ENCODE data around the gene PPP1CA. TPM values are rescaled to one million over a fixed set of nuclear protein-coding genes. Genes with fewer than 3 reads are reported as not detected.

Gene PPP1CA
- total RNA-seq, 1 experiment from 2014 or later, result 384 TPM

DNA sequence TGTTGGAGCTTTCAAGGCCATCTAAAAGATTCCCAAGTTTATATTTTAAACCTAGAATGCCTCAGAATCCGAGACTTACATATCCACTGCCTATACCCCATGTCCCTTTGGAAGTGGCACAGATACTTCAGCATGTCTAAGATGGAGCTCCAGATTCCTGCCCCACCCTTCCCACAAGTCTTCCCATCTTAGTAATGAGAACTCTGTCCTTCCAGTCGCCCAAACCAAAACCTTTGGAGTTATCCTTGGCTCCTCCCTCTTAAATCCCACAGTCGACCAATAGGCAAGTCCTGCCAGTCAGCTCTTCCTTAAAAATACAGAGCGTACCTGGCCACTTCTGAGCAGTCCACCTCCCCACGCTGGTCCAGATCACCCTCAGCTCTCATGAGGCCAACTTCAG, 52.6 kb downstream of the PPP1CA start:
- peaks cover 35% of the 10 kb centered on the region for H3K4me1 Mint-ChIP-seq (ENCODE audit: low read depth, unreplicated experiment)
- Histone ChIP-seq H3K4me3 (ENCODE audit: low read depth, low read length) (no peak overlapping the region), H3K36me3 (ENCODE audit: control insufficient read depth, insufficient read depth, low read length) (no peaks in the 10 kb centered on the region), H3K4me1 (peaks cover 43% of the 10 kb centered on the region), H3K27me3 (replicated peaks; ENCODE audit: control insufficient read depth, insufficient read depth, low read length) (no peaks in the 10 kb centered on the region), H3K9me3 (no peaks in the 10 kb centered on the region)
- H3K27ac Mint-ChIP-seq (ENCODE audit: unreplicated experiment), result peak overlapping the region; percentile 28
- intact Hi-C loops (cut with micrococcal nuclease; ENCODE audit: unreplicated experiment), result no loop called here
- no peak for DNase-seq
- BruUV-seq (replicated peaks), result no TSS peak
- POLR2A ChIA-PET, result interaction anchor here (0.9 kb wide), 1 partner anchor 25 kb away, joined by 4 read pairs; no protein-coding TSS in a partner anchor
- TF ChIP-seq, protein P1, sequence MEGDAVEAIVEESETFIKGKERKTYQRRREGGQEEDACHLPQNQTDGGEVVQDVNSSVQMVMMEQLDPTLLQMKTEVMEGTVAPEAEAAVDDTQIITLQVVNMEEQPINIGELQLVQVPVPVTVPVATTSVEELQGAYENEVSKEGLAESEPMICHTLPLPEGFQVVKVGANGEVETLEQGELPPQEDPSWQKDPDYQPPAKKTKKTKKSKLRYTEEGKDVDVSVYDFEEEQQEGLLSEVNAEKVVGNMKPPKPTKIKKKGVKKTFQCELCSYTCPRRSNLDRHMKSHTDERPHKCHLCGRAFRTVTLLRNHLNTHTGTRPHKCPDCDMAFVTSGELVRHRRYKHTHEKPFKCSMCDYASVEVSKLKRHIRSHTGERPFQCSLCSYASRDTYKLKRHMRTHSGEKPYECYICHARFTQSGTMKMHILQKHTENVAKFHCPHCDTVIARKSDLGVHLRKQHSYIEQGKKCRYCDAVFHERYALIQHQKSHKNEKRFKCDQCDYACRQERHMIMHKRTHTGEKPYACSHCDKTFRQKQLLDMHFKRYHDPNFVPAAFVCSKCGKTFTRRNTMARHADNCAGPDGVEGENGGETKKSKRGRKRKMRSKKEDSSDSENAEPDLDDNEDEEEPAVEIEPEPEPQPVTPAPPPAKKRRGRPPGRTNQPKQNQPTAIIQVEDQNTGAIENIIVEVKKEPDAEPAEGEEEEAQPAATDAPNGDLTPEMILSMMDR (IDR thresholded peaks at IDR 0.05; ENCODE audit: insufficient read depth in 1 of 2, low read depth in 1 of 2, low read length in 1 of 2, severe bottlenecking in 1 of 2, unreplicated experiment in 1 of 2), result no peak
- peaks cover 17% of the 10 kb centered on the region for H3K36me3 Mint-ChIP-seq (ENCODE audit: insufficient read depth, unreplicated experiment)
- no peaks in the 10 kb centered on the region for H3K27me3 Mint-ChIP-seq (ENCODE audit: insufficient read depth, unreplicated experiment)
- peak overlapping the region; percentile 8 for H3K4me3 Mint-ChIP-seq (ENCODE audit: unreplicated experiment)
- H3K9me3 Mint-ChIP-seq (ENCODE audit: unreplicated experiment), result no peaks in the 10 kb centered on the region
- CTCF ChIA-PET, result interaction anchor here (0.6 to 17.9 kb wide), 3 partner anchors 9 to 44 kb away, joined by 3 to 775 read pairs (median 3); partner anchors contain the start of gene CLCF1

Other genes with a start within 250 kb of the PPP1CA start
- 113 and 120 TPM in 2 replicates for gene GRK2, start 135.4 kb downstream of the PPP1CA start, total RNA-seq (2022)
- gene ANKRD13D, start 112.6 kb downstream of the PPP1CA start, total RNA-seq (2022), result 83.3 and 88.6 TPM in 2 replicates
- gene SSH3, start 98.3 kb downstream of the PPP1CA start, total RNA-seq (2022), result 81.2 and 89.6 TPM in 2 replicates
- gene POLD4, start 48.3 kb downstream of the PPP1CA start, total RNA-seq (2022), result 29.8 and 30.8 TPM in 2 replicates
- 4.5 and 5.8 TPM in 2 replicates for gene CLCF1, start 28.3 kb downstream of the PPP1CA start, total RNA-seq (2022)
- 55.1 and 63.5 TPM in 2 replicates for gene RAD9A, start 9.9 kb downstream of the PPP1CA start, total RNA-seq (2022)
- gene TBC1D10C, start 2.2 kb upstream of the PPP1CA start, total RNA-seq (2022), result 0.26 TPM in 1 of 2 replicates, not detected in the other
- 0.09 and 0.28 TPM in 2 replicates for gene CARNS1, start 13.8 kb upstream of the PPP1CA start, total RNA-seq (2022)
- 109 and 116 TPM in 2 replicates for gene RPS6KB2, start 26.6 kb upstream of the PPP1CA start, total RNA-seq (2022)
- gene PTPRCAP, start 35.8 kb upstream of the PPP1CA start, total RNA-seq (2022), result 0.27 TPM in 1 of 2 replicates, not detected in the other
- gene CORO1B, start 41.6 kb upstream of the PPP1CA start, total RNA-seq (2022), result 172 and 176 TPM in 2 replicates
- gene GPR152, start 50.9 kb upstream of the PPP1CA start, total RNA-seq (2022), result not detected in 2 replicates
- not detected in 2 replicates for gene CABP4, start 53.5 kb upstream of the PPP1CA start, total RNA-seq (2022)
- 47.9 and 52.2 TPM in 2 replicates for gene TMEM134, start 67.4 kb upstream of the PPP1CA start, total RNA-seq (2022)
- 110 and 112 TPM in 2 replicates for gene AIP, start 81.2 kb upstream of the PPP1CA start, total RNA-seq (2022)
- 65.0 and 78.3 TPM in 2 replicates for gene PITPNM1, start 103.5 kb upstream of the PPP1CA start, total RNA-seq (2022)
- gene CDK2AP2, start 106.3 kb upstream of the PPP1CA start, total RNA-seq (2022), result 96.1 and 99.4 TPM in 2 replicates
- not detected in 2 replicates for gene CABP2, start 121.6 kb upstream of the PPP1CA start, total RNA-seq (2022)
- gene GSTP1, start 182.0 kb upstream of the PPP1CA start, total RNA-seq (2022), result 1,799 and 1,911 TPM in 2 replicates
- gene NDUFV1, start 205.1 kb upstream of the PPP1CA start, total RNA-seq (2022), result 358 and 375 TPM in 2 replicates
- 15.0 and 18.1 TPM in 2 replicates for gene NUDT8, start 228.1 kb upstream of the PPP1CA start, total RNA-seq (2022)
- not detected in 2 replicates for gene TBX10, start 237.9 kb upstream of the PPP1CA start, total RNA-seq (2022)
- 2.4 and 4.2 TPM in 2 replicates for gene ACY3, start 248.9 kb upstream of the PPP1CA start, total RNA-seq (2022)

Data from Caco-2 (cell line).